NCI-H1436 treated with DMSO at 0.1 percent for 48 hours (cell line): ENCODE measurements around the gene DDX10.

Source experiments
- DNase-seq: peaks from one replicate; lab custom pipeline; 2025; lab: John Stamatoyannopoulos, UW

The DDX10 gene

GRCh38 chr11:108909921-108910320 is 245.1 kb downstream of the DDX10 start:
- no peak for DNase-seq

- DNase-seq, result no peak
These were observed 247.7 kb downstream of the DDX10 start for GRCh38 chr11:108912581-108912980.

GRCh38 chr11:108913204-108913603 is 248.3 kb downstream of the DDX10 start:
- no peak for DNase-seq

- DNase-seq, result no peak
These were observed 249.3 kb downstream of the DDX10 start for GRCh38 chr11:108914211-108914610.

- no peak for DNase-seq
These were observed 250.1 kb downstream of the DDX10 start for GRCh38 chr11:108914981-108915380.

- no peak for DNase-seq
These were observed 250.8 kb downstream of the DDX10 start for GRCh38 chr11:108915666-108916065.

GRCh38 chr11:108916290-108916689 is 251.4 kb downstream of the DDX10 start:
- DNase-seq, result no peak

GRCh38 chr11:108916935-108917334 is 252.1 kb downstream of the DDX10 start:
- no peak for DNase-seq

GRCh38 chr11:108921211-108921610 is 256.3 kb downstream of the DDX10 start:
- no peak for DNase-seq

GRCh38 chr11:108922241-108922640 is 257.4 kb downstream of the DDX10 start:
- no peak for DNase-seq

- no peak for DNase-seq
These were observed 258.5 kb downstream of the DDX10 start for GRCh38 chr11:108923413-108923812.

- DNase-seq, result no peak
These were observed 261.4 kb downstream of the DDX10 start for GRCh38 chr11:108926171-108926840.

- no peak for DNase-seq
These were observed 262.1 kb downstream of the DDX10 start for GRCh38 chr11:108926841-108927577.

- DNase-seq, result no peak
These were observed 263.1 kb downstream of the DDX10 start for GRCh38 chr11:108927791-108928545.

GRCh38 chr11:108929241-108929640 is 264.4 kb downstream of the DDX10 start:
- DNase-seq, result no peak

- DNase-seq, result no peak
These were observed 266.3 kb downstream of the DDX10 start for GRCh38 chr11:108931168-108931567.

- DNase-seq, result no peak
These were observed 268.8 kb downstream of the DDX10 start for GRCh38 chr11:108933630-108934029.

GRCh38 chr11:108934289-108934688 is 269.4 kb downstream of the DDX10 start:
- no peak for DNase-seq

GRCh38 chr11:108934696-108935095 is 269.8 kb downstream of the DDX10 start:
- DNase-seq, result no peak

- DNase-seq, result no peak
These were observed 272.9 kb downstream of the DDX10 start for GRCh38 chr11:108937746-108938145.

- no peak for DNase-seq
These were observed 273.7 kb downstream of the DDX10 start for GRCh38 chr11:108938604-108939003.

GRCh38 chr11:108939135-108939534 is 274.3 kb downstream of the DDX10 start:
- DNase-seq, result no peak

- DNase-seq, result no peak
These were observed 279.0 kb downstream of the DDX10 start for GRCh38 chr11:108943853-108944252.
